HepG2 (cell line): ENCODE measurements around the gene FUBP3. TPM values are rescaled to one million over a fixed set of nuclear protein-coding genes. Genes with fewer than 3 reads are reported as not detected.

Experiments
- ATF2 ChIP-seq: sonication (generic); formaldehyde crosslinking; IDR thresholded peaks from 2 replicates; pipeline ENCODE4 v1.4.0; 2020; ENCODE audit warnings: missing genetic modification reagents
- CEBPB ChIP-seq: IDR thresholded peaks from 2 replicates; pipeline ENCODE4 v1.6.1; 2011; ENCODE audit warnings: low read depth, low read length, improper control_type of control experiment, borderline replicate concordance
- CEBPG ChIP-seq: IDR thresholded peaks from 2 replicates; pipeline ENCODE4 v1.6.1; 2016
- CERS6 ChIP-seq: sonication (generic); formaldehyde crosslinking; IDR thresholded peaks from 2 replicates; pipeline ENCODE4 v1.5.0; 2020; ENCODE audit warnings: missing genetic modification reagents
- ELF3 ChIP-seq: IDR thresholded peaks from 2 replicates; pipeline ENCODE4 v1.6.1; 2016; ENCODE audit warnings: missing genetic modification reagents, missing compliant biosample characterization
- FOXP4 ChIP-seq: sonication (generic); formaldehyde crosslinking; IDR thresholded peaks from 2 replicates; pipeline ENCODE4 v1.4.0; 2020; ENCODE audit warnings: missing genetic modification reagents
- HINFP ChIP-seq: sonication (generic); formaldehyde crosslinking; IDR thresholded peaks from 2 replicates; pipeline ENCODE4 v1.4.0; 2020; ENCODE audit warnings: low read depth, mild to moderate bottlenecking, missing genetic modification reagents
- NR2F6 ChIP-seq, 2 experiments: IDR thresholded peaks; 2 replicates each; pipeline ENCODE4 v1.6.1; 2016; ENCODE audit warnings: antibody characterized with exemption in 1 of 2, mild to moderate bottlenecking in 1 of 2
- PRMT3 ChIP-seq: sonication (generic); formaldehyde crosslinking; IDR thresholded peaks from 2 replicates; pipeline ENCODE4 v1.8.1; 2022; ENCODE audit warnings: low read depth, mild to moderate bottlenecking, moderate library complexity, missing genetic modification reagents, borderline replicate concordance
- ZBTB10 ChIP-seq: sonication (generic); formaldehyde crosslinking; IDR thresholded peaks from 2 replicates; pipeline ENCODE4 v1.4.0; 2020; ENCODE audit warnings: missing genetic modification reagents, borderline replicate concordance
- ZFX ChIP-seq: sonication (generic); formaldehyde crosslinking; IDR thresholded peaks from 2 replicates; pipeline ENCODE4 v1.4.0; 2020; ENCODE audit warnings: mild to moderate bottlenecking, low read depth, missing genetic modification reagents, moderate library complexity
- ZNF616 ChIP-seq: sonication (generic); formaldehyde crosslinking; IDR thresholded peaks from 2 replicates; pipeline ENCODE4 v1.5.0; 2020; ENCODE audit warnings: low read depth, mild to moderate bottlenecking, missing genetic modification reagents
- ZXDC ChIP-seq: sonication (generic); formaldehyde crosslinking; IDR thresholded peaks from 2 replicates; pipeline ENCODE4 v1.5.0; 2020; ENCODE audit warnings: mild to moderate bottlenecking, missing genetic modification reagents
- polyA plus RNA-seq, 8 experiments: library from polyadenylated mRNA; depleted of rRNA in 3 of 8; stranded (reverse) in 7 of 8; unstranded in 1 of 8; fragments of >200 nt; fragmentation: Illumina TruSeq in 4 of 8; extraction: Trizol in 4 of 8; gene quantifications; 2 replicates each; pipeline versions ENCODE4 v1.2.1 to v1.2.3, GENCODE V29; 2011 to 2016; ENCODE audit warnings: low read depth in 4 of 8, missing spikeins in 1 of 8, mixed read lengths in 1 of 8; ENCODE audit not compliant: insufficient read depth in 1 of 8
- total RNA-seq, 5 experiments: library from RNA; depleted of rRNA; stranded (reverse); fragments of >200 nt; fragmentation: Illumina TruSeq; extraction: Trizol; gene quantifications; 2 replicates each; pipeline ENCODE4 v1.2.3, GENCODE V29; 2016; ENCODE audit warnings: low read depth in 1 of 5

FUBP3 gene
- total and polyA plus RNA-seq, 2 of the 13 experiments (the other 11 are each of a cell fraction or from before 2014, with no cell fraction given) = 28.7 to 40.0 TPM

- TF ChIP-seq HINFP = no peak
- TF ChIP-seq FOXP4 = peak; percentile 70
- peak; percentile 4; the same call in 1 of the 2 replicates for TF ChIP-seq CEBPG (CRISPR knock-in tag)
- TF ChIP-seq NR2F6 (IDR thresholded peaks at IDR 0.05) = no peak
- TF ChIP-seq NR2F6 (CRISPR knock-in tag; IDR thresholded peaks at IDR 0.05) = no peak
- TF ChIP-seq CEBPB = no peak
- TF ChIP-seq CERS6 = no peak
- 0 out of 2 replicates have a peak, but pooled peaks have one; percentile 26 for TF ChIP-seq ATF2 (CRISPR knock-in tag)
- TF ChIP-seq ZBTB10 (CRISPR knock-in tag) = no peak
- no peak for TF ChIP-seq ZXDC (CRISPR knock-in tag)
- TF ChIP-seq ZFX (CRISPR knock-in tag) = 0 out of 2 replicates have a peak, but pooled peaks have one; percentile 21
- TF ChIP-seq PRMT3 (CRISPR knock-in tag) = no peak
- no peak for TF ChIP-seq ZNF616 (CRISPR knock-in tag)
- TF ChIP-seq ELF3 (CRISPR knock-in tag) = peak; percentile 33; the same call in 1 of the 2 replicates
These were observed 21.7 kb downstream of the FUBP3 start (continued) for GRCh38 chr9:130601100-130601499.
